Dedifferentiated amniotic fluid mesenchymal stem cell (primary cell): ENCODE data around the gene PPFIBP2.
A peak's percentile ranks its signal among the peaks of the same experiment; 100 is the strongest.

Experiments
- DNase-seq: peaks from one replicate; pipeline ENCODE4 v3.0.0-alpha.2; 2016; ENCODE audit errors: extremely low spot score

Gene PPFIBP2

GRCh38 chr11:7577291-7578190 lies 63.7 kb downstream of the PPFIBP2 start:
- DNase-seq, result peak; percentile 30

- DNase-seq, result no peak
Observed at GRCh38 chr11:7578276-7578955, 64.6 kb downstream of the PPFIBP2 start.

GRCh38 chr11:7579361-7579791 lies 65.6 kb downstream of the PPFIBP2 start:
- DNase-seq, result peak; percentile 80

- no peak for DNase-seq
Observed at GRCh38 chr11:7581021-7581590, 67.3 kb downstream of the PPFIBP2 start.

- DNase-seq, result no peak
Observed at GRCh38 chr11:7582338-7582985, 68.7 kb downstream of the PPFIBP2 start.

- DNase-seq, result no peak
Observed at GRCh38 chr11:7583248-7583647, 69.4 kb downstream of the PPFIBP2 start.

GRCh38 chr11:7584910-7585309 lies 71.1 kb downstream of the PPFIBP2 start:
- DNase-seq, result no peak

- no peak for DNase-seq
Observed at GRCh38 chr11:7585816-7586215, 72.0 kb downstream of the PPFIBP2 start.

GRCh38 chr11:7586376-7586775 lies 72.6 kb downstream of the PPFIBP2 start:
- no peak for DNase-seq

GRCh38 chr11:7587712-7588111 lies 73.9 kb downstream of the PPFIBP2 start:
- DNase-seq, result no peak

GRCh38 chr11:7589861-7590260 lies 76.1 kb downstream of the PPFIBP2 start:
- no peak for DNase-seq

- DNase-seq, result no peak
Observed at GRCh38 chr11:7590529-7590928, 76.7 kb downstream of the PPFIBP2 start.

GRCh38 chr11:7591107-7591894 lies 77.5 kb downstream of the PPFIBP2 start:
- no peak for DNase-seq

GRCh38 chr11:7591987-7592386 lies 78.2 kb downstream of the PPFIBP2 start:
- no peak for DNase-seq

- DNase-seq, result peak; percentile 38
Observed at GRCh38 chr11:7592711-7593110, 78.9 kb downstream of the PPFIBP2 start.

- no peak for DNase-seq
Observed at GRCh38 chr11:7593481-7593880, 79.7 kb downstream of the PPFIBP2 start.

- no peak for DNase-seq
Observed at GRCh38 chr11:7595016-7595866, 81.4 kb downstream of the PPFIBP2 start.

GRCh38 chr11:7595951-7596350 lies 82.2 kb downstream of the PPFIBP2 start:
- DNase-seq, result no peak

- no peak for DNase-seq
Observed at GRCh38 chr11:7596975-7597391, 83.2 kb downstream of the PPFIBP2 start.

GRCh38 chr11:7597620-7598019 lies 83.8 kb downstream of the PPFIBP2 start:
- DNase-seq, result no peak
